Erythroblast (primary cell): ENCODE data around the gene PIMREG.

ENCODE experiments used
- GATA1 ChIP-seq: IDR thresholded peaks from 2 replicates; pipeline ENCODE4 v1.6.1; 2011; ENCODE audit warnings: low read depth, mild to moderate bottlenecking, control low read depth, low read length, moderate library complexity
- POLR2A ChIP-seq: IDR thresholded peaks from 2 replicates; pipeline ENCODE4 v1.6.1; 2011; ENCODE audit warnings: mild to moderate bottlenecking, low read length

- TF ChIP-seq POLR2A (no peak), GATA1 (no peak)
Observed at GRCh38 chr17:6429266-6429665, 15.0 kb upstream of the PIMREG start.
